GM18907 (cell line): ENCODE measurements around the gene LMAN1.
A peak's percentile ranks its signal among the peaks of the same experiment; 100 is the strongest.

Experiments
- ATAC-seq: cut with Tn5 transposase; IDR thresholded peaks from one replicate; pipeline ENCODE4 v1.9.1; 2021; ENCODE audit warnings: mild to moderate bottlenecking, moderate library complexity; ENCODE audit not compliant: unreplicated experiment

Gene LMAN1

GRCh38 chr18:59358712-59359575 is at the start of gene LMAN1:
LMAN1 (minus strand) TSS chr18:59359265; CDS start chr18:59359244, 21 bp downstream.
- peak; percentile 97 for ATAC-seq

- ATAC-seq, result peak; percentile 99
These were observed 43.5 kb upstream of the LMAN1 start for GRCh38 chr18:59402432-59403090.

- ATAC-seq, result no peak
These were observed 41.3 kb upstream of the LMAN1 start for GRCh38 chr18:59400407-59400806.

GRCh38 chr18:59395226-59396175 is 36.4 kb upstream of the LMAN1 start:
- ATAC-seq, result no peak

GRCh38 chr18:59393381-59393780 is 34.3 kb upstream of the LMAN1 start:
- ATAC-seq, result no peak

- no peak for ATAC-seq
These were observed 29.8 kb upstream of the LMAN1 start for GRCh38 chr18:59388817-59389216.

GRCh38 chr18:59387687-59388565 is 28.9 kb upstream of the LMAN1 start:
- no peak for ATAC-seq

- ATAC-seq, result no peak
These were observed 28.0 kb upstream of the LMAN1 start for GRCh38 chr18:59386909-59387686.

GRCh38 chr18:59385191-59385590 is 26.1 kb upstream of the LMAN1 start:
- ATAC-seq, result no peak

GRCh38 chr18:59383851-59384250 is 24.8 kb upstream of the LMAN1 start:
- no peak for ATAC-seq

- ATAC-seq, result no peak
These were observed 23.3 kb upstream of the LMAN1 start for GRCh38 chr18:59382383-59382782.

GRCh38 chr18:59381949-59382348 is 22.9 kb upstream of the LMAN1 start:
- no peak for ATAC-seq

- ATAC-seq, result no peak
These were observed 21.6 kb upstream of the LMAN1 start for GRCh38 chr18:59380706-59381105.

- no peak for ATAC-seq
These were observed 20.9 kb upstream of the LMAN1 start for GRCh38 chr18:59379772-59380522.

GRCh38 chr18:59377613-59378337 is 18.7 kb upstream of the LMAN1 start:
- no peak for ATAC-seq

GRCh38 chr18:59376351-59376935 is 17.4 kb upstream of the LMAN1 start:
- ATAC-seq, result no peak

- no peak for ATAC-seq
These were observed 15.1 kb upstream of the LMAN1 start for GRCh38 chr18:59374128-59374527.

- no peak for ATAC-seq
These were observed 13.9 kb upstream of the LMAN1 start for GRCh38 chr18:59372975-59373374.
